HG03342 (cell line): Measurements from ENCODE around the gene MEOX2.

Experiments used
- ATAC-seq: cut with Tn5 transposase; IDR thresholded peaks from one replicate; pipeline ENCODE4 v1.9.1; 2021; ENCODE audit warnings: mild to moderate bottlenecking, moderate library complexity; ENCODE audit not compliant: unreplicated experiment

The MEOX2 gene

GRCh38 chr7:15618275-15618674, 68.2 kb downstream of the MEOX2 start:
- ATAC-seq: no peak

- no peak for ATAC-seq
Observed at GRCh38 chr7:15612205-15612604, 74.3 kb downstream of the MEOX2 start.

- ATAC-seq: no peak
Observed at GRCh38 chr7:15610503-15610902, 76.0 kb downstream of the MEOX2 start.

DNA sequence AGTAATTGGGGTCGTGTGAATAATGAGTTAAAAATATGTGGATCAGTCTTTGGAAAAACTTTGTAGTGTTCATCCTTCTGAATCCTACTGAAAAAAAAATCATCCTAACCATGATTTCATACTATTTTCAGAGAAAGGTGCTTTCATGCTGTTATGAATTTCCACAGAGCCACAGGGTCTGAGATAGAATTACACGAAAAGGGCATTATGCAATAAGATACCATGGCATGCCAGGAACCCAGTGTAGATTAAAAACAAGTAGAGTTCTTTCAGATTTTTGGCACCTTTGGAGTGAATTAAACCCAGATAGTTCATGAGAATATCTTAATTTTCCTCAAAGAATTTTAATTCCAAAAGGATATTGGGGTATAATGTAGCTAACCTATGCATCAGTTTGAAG, 77.2 kb downstream of the MEOX2 start:
- ATAC-seq: no peak

DNA sequence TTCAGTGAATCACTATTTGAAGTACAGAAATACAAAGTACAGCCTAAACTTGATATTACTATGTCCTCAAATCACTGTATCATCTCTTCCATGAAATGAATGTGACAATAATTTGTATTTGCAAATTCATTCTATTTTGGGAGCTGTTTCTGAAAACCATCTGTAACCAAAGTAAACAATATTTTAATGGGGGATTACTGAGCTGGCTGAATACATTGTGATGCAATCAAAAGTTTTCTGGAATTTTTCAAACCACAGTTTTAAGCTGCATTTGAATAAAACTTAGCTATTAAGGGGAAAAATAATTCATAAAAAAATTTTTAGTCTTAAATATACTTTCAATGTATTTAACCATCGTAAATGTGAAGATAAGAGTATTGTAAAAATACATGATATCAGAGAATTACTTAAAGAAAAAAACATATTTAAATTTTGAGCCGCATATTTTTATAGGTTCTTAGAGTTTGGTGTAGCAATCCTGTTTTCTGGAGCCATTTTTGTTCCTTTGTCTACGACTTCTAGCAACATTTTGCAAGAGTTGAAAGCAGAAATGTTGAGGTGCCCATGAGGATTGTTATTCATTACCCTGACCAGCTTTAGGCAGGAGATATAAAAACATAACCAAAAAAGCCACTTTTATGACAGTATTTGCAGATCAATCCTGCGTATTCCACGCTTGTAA, 78.8 kb downstream of the MEOX2 start:
- ATAC-seq: no peak

DNA sequence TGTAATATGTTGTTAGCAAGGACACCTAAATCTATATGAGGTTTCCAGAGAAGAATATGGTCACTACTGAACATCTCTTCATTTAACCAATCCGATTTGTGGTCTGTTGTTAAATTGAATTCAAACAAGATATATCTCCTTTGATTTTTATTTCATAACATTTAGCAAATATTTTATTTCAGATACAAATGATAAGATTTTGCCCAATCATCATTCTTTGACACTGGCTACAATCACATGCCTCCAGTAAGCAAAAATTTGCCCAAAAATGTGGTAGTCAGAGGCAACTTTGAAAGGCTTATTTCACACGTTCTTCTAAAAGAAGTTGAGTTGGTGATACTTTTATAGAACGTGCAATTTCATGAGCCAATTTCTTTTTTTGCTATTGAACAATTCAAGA, 79.9 kb downstream of the MEOX2 start:
- ATAC-seq: no peak

- no peak for ATAC-seq
Observed at GRCh38 chr7:15604166-15604565, 82.3 kb downstream of the MEOX2 start.

GRCh38 chr7:15603124-15603523, 83.4 kb downstream of the MEOX2 start:
- ATAC-seq: no peak

GRCh38 chr7:15602236-15602635, 84.2 kb downstream of the MEOX2 start:
- no peak for ATAC-seq

DNA sequence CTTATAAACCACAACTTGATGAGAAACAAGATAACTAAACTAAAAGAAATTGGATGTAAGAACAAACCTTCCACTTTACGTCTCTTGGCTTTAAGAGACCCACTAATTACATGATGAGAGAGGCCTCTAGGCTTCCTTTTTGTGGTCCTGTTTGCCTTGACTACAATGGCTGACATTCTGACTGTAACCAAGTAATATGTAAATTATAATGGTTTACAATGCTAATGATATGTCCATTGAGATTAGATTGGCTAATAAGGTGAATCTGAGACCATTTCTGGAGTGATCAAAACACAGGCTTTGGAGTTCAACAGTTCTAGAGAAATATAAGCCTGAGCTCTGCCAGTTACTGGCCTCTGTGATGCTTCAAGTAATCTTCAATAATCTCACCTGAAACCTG, 85.3 kb downstream of the MEOX2 start:
- no peak for ATAC-seq

- ATAC-seq: no peak
Observed at GRCh38 chr7:15600298-15600697, 86.2 kb downstream of the MEOX2 start.

- no peak for ATAC-seq
Observed at GRCh38 chr7:15594461-15594860, 92.0 kb downstream of the MEOX2 start.

GRCh38 chr7:15593382-15593781, 93.1 kb downstream of the MEOX2 start:
- ATAC-seq: no peak

DNA sequence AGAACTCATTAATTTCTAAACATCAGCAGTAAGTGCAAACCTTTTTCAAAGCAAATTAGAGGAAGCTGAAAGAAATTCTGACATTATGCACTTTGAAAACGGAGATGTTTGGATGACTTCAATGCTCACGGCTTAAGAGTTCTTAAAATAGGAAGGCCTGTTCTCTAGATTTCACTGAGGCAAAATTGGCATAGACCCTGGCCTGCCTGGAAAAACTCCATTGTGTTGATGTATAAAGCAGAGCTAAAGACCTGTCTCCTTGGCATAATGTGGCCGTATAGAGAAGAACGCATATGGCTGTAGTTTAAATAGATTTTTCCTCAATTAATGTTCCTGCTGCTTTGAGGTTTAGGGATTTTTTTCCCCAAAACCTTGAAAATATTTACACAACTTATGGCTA, 100.2 kb downstream of the MEOX2 start:
- no peak for ATAC-seq

DNA sequence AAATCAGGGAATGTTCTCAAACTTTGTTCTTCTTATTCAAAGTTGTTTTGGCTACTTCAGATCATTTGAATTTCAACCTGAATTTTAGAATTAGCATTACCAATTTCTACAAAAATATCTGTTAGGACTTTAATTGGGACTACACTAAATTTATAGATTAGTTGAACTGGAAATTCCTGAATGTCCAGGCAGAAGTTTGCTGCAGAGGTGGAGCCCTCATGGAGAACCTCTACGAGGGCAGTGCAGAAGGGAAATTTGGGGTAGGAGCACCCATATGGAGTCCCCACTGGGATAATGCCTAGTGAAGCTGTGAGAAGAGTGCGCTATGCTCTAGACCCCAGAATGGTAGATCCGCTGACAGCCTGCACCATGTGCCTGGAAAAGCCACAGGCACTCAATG, 101.9 kb downstream of the MEOX2 start:
- ATAC-seq: no peak

GRCh38 chr7:15582773-15583172, 103.7 kb downstream of the MEOX2 start:
- ATAC-seq: no peak

DNA sequence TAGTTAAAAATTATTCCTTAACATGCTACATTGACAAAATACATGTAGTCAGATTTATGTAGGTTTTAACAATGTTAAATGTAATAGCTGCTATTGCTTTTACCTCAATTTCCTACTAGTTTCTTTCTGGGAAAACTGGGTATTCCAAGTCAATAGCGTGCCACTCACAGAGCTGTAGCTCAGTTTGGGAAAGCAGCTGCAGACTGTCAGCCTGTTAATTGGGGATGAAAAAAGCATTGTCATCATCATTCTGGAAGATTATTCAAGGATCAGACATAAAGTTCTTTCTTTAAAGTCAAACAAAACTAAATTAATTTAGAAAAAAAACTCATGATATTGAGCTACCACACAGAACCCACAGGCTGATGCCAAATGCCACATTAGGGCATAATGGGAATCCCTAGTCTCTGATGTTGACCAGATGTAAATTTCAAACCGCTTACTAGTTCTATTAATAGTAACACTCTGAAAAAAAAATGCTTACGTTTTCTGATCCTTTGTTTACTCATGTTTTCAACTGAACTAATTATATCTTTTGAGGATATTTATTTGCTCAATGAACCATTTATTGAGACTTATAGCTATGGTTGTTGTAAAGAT, 105.0 kb downstream of the MEOX2 start:
- ATAC-seq: no peak

DNA sequence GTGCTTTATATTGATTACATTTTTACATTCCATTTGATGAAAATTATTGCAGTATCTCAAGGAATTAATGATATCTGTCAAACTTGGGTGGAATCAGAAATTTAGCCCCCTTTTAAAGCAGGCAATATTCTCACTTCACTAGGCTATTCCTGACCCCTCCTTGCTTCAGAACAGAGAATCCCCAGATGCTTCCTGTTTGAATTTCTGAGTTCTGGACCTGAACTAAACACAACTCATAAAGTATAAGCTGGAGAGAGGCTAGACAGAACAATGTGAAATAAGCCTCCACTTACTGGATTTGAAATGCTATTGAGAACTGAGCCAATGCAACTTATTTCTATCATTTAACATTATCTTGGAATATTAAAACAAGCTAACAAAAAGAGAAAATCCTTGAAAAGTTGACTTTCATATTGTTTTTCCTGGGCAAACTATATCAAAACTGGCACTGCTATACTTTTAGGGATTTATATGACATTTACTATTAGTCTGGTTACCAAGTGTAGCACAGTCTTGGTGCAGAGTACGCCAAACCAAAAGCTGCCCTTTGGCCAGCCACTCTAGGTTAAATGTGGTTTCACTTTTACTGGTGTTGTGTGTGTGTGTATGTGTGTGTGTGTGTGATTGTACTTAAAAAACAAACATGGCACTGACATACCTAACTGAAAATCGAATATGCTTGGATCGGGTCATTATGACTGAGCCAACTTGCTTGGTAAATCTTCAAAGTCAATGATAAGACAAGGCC, 105.7 kb downstream of the MEOX2 start:
- ATAC-seq: no peak

DNA sequence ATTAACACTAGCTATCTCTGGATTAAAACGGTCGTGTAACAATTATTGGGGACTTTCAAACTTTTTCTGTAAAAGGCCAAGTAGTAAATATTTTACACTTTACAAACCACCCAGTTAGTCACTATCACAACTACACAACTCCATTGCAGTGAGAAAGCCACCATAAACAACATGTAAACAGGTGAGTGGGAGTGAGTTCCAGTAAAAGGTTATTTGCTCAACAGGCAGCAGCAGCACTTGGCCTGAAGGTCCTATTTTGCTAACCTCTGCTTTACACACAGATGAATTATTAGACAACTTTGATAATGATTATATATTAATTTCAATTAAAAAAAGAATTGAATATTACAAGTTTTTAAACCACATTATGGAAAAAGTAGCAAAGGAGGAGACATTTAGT, 108.9 kb downstream of the MEOX2 start:
- no peak for ATAC-seq

- no peak for ATAC-seq
Observed at GRCh38 chr7:15571301-15571878, 115.1 kb downstream of the MEOX2 start.

GRCh38 chr7:15567652-15568051, 118.8 kb downstream of the MEOX2 start:
- ATAC-seq: no peak

- no peak for ATAC-seq
Observed at GRCh38 chr7:15567036-15567435, 119.4 kb downstream of the MEOX2 start.
